H9 (cell line): ENCODE results near the gene PLEKHA1. TPM values are rescaled to one million over a fixed set of nuclear protein-coding genes. Genes with fewer than 3 reads are reported as not detected.

Experiments
- DNase-seq: peaks from one replicate; pipeline ENCODE4 v3.0.0-alpha.2; 2017
- H2AFZ ChIP-seq: one replicate; pipeline ENCODE4 v1.6.1; 2013; ENCODE audit warnings: mild to moderate bottlenecking, low read length, control low read depth, moderate library complexity
- H2AK5ac ChIP-seq: 2 replicates; pipeline ENCODE4 v1.6.1; 2013; ENCODE audit warnings: low read length, control low read depth, mixed read lengths; ENCODE audit not compliant: insufficient read length
- H2BK120ac ChIP-seq: one replicate; pipeline ENCODE4 v1.6.1; 2013; ENCODE audit warnings: low read depth, mild to moderate bottlenecking, low read length, control low read depth, inconsistent platforms; ENCODE audit not compliant: poor library complexity, severe bottlenecking
- H2BK12ac ChIP-seq: 2 replicates; pipeline ENCODE4 v1.6.1; 2013; ENCODE audit warnings: low read length, control low read depth, mixed read lengths, low read depth; ENCODE audit not compliant: insufficient read length
- H2BK15ac ChIP-seq: 2 replicates; pipeline ENCODE4 v1.6.1; 2013; ENCODE audit warnings: low read depth, low read length, control low read depth
- H2BK20ac ChIP-seq: one replicate; pipeline ENCODE4 v1.6.1; 2013; ENCODE audit warnings: low read depth, mild to moderate bottlenecking, low read length, control low read depth, inconsistent platforms; ENCODE audit not compliant: poor library complexity, severe bottlenecking
- H2BK5ac ChIP-seq: 2 replicates; pipeline ENCODE4 v1.6.1; 2013; ENCODE audit warnings: low read length, control low read depth, mixed read lengths; ENCODE audit not compliant: insufficient read length
- H3K14ac ChIP-seq: 2 replicates; pipeline ENCODE4 v1.6.1; 2013; ENCODE audit warnings: low read length, control low read depth; ENCODE audit not compliant: insufficient read depth
- H3K18ac ChIP-seq: 2 replicates; pipeline ENCODE4 v1.6.1; 2013; ENCODE audit warnings: low read depth, mild to moderate bottlenecking, mixed read lengths, low read length, control low read depth; ENCODE audit not compliant: insufficient read length
- H3K23ac ChIP-seq: 2 replicates; pipeline ENCODE4 v1.6.1; 2013; ENCODE audit warnings: low read length, control low read depth, mixed read lengths, low read depth; ENCODE audit not compliant: insufficient read length
- H3K23me2 ChIP-seq: 2 replicates; pipeline ENCODE4 v1.6.1; 2013; ENCODE audit warnings: low read depth, mild to moderate bottlenecking, mixed read lengths, low read length, control low read depth; ENCODE audit not compliant: insufficient read length, poor library complexity, severe bottlenecking
- H3K27ac ChIP-seq: 2 replicates; pipeline ENCODE4 v1.5.1; 2013; ENCODE audit warnings: low read length, control low read depth, mixed read lengths, low read depth; ENCODE audit not compliant: insufficient read length
- H3K27me3 ChIP-seq: 2 replicates; pipeline ENCODE4 v1.6.1; 2013; ENCODE audit warnings: low read length, control low read depth, inconsistent platforms; ENCODE audit not compliant: insufficient read depth
- H3K4ac ChIP-seq: 2 replicates; pipeline ENCODE4 v1.6.1; 2013; ENCODE audit warnings: low read depth, mild to moderate bottlenecking, control low read depth, inconsistent platforms, low read length, moderate library complexity
- H3K4me1 ChIP-seq: 2 replicates; pipeline ENCODE4 v1.6.1; 2013; ENCODE audit warnings: low read length, control low read depth, inconsistent platforms; ENCODE audit not compliant: insufficient read depth
- H3K4me2 ChIP-seq: 2 replicates; pipeline ENCODE4 v1.6.1; 2013; ENCODE audit warnings: low read length, control low read depth, mixed read lengths; ENCODE audit not compliant: insufficient read length, insufficient read depth
- H3K56ac ChIP-seq: 2 replicates; pipeline ENCODE4 v1.6.1; 2013; ENCODE audit warnings: low read depth, mild to moderate bottlenecking, mixed read lengths, low read length, control low read depth; ENCODE audit not compliant: insufficient read length
- H3K79me1 ChIP-seq: 2 replicates; pipeline ENCODE4 v1.6.1; 2013; ENCODE audit warnings: low read depth, mild to moderate bottlenecking, moderate library complexity, low read length, control low read depth, inconsistent platforms; ENCODE audit not compliant: insufficient read depth, poor library complexity, severe bottlenecking
- H3K79me2 ChIP-seq: 2 replicates; pipeline ENCODE4 v1.6.1; 2013; ENCODE audit warnings: low read length, control low read depth, inconsistent platforms; ENCODE audit not compliant: insufficient read depth
- H3K9ac ChIP-seq: 2 replicates; pipeline ENCODE4 v1.6.1; 2013; ENCODE audit warnings: low read length, control low read depth, mixed read lengths; ENCODE audit not compliant: insufficient read length; ENCODE audit errors: extremely low read depth
- H3K9me3 ChIP-seq: one replicate; pipeline ENCODE4 v1.6.1; 2013; ENCODE audit warnings: low read depth, low read length, inconsistent platforms; ENCODE audit not compliant: control insufficient read depth
- H3T11ph ChIP-seq: one replicate; pipeline ENCODE4 v1.6.1; 2013; ENCODE audit warnings: mild to moderate bottlenecking, low read length, control low read depth, inconsistent platforms
- H4K20me1 ChIP-seq: one replicate; pipeline ENCODE4 v1.6.1; 2013; ENCODE audit not compliant: control insufficient read depth, insufficient read length, insufficient read depth
- H4K5ac ChIP-seq: 2 replicates; pipeline ENCODE4 v1.6.1; 2013; ENCODE audit warnings: low read depth, mild to moderate bottlenecking, mixed read lengths, low read length, control low read depth; ENCODE audit not compliant: insufficient read length
- H4K8ac ChIP-seq: replicated peaks from 2 replicates; pipeline ENCODE4 v1.6.1; 2013; ENCODE audit warnings: low read length, control low read depth, mixed read lengths, low read depth; ENCODE audit not compliant: insufficient read length
- H4K91ac ChIP-seq: 2 replicates; pipeline ENCODE4 v1.6.1; 2013; ENCODE audit warnings: low read depth, mild to moderate bottlenecking, moderate library complexity, mixed read lengths, low read length, control low read depth; ENCODE audit not compliant: insufficient read length
- H3K27ac Mint-ChIP-seq, 3 experiments: 2 replicates in 2 of 3; 3 replicates in 1 of 3; pipeline ENCODE4 v1.8.0; 2020 to 2021; ENCODE audit warnings: mixed read lengths in 3 of 3, mild to moderate bottlenecking in 1 of 3, moderate library complexity in 1 of 3
- H3K27me3 Mint-ChIP-seq: 2 replicates; pipeline ENCODE4 v1.8.0; 2021; ENCODE audit warnings: low read depth, mild to moderate bottlenecking, moderate library complexity, mixed read lengths
- H3K36me3 Mint-ChIP-seq, 3 experiments: 2 replicates in 2 of 3; 3 replicates in 1 of 3; pipeline ENCODE4 v1.8.0; 2020 to 2021; ENCODE audit warnings: low read depth in 3 of 3, mixed read lengths in 3 of 3; ENCODE audit not compliant: insufficient read depth in 1 of 3
- H3K4me1 Mint-ChIP-seq, 2 experiments: 2 replicates each; pipeline ENCODE4 v1.8.0; 2020; ENCODE audit warnings: mixed read lengths in 2 of 2
- H3K4me3 Mint-ChIP-seq, 2 experiments: 2 replicates in 1 of 2; 3 replicates in 1 of 2; pipeline ENCODE4 v1.8.0; 2020 to 2021; ENCODE audit warnings: mild to moderate bottlenecking in 2 of 2, mixed read lengths in 2 of 2, moderate library complexity in 1 of 2
- H3K9me3 Mint-ChIP-seq, 2 experiments: 2 replicates in 1 of 2; 3 replicates in 1 of 2; pipeline ENCODE4 v1.8.0; 2020; ENCODE audit warnings: mild to moderate bottlenecking in 2 of 2, mixed read lengths in 2 of 2, moderate library complexity in 1 of 2
- total RNA-seq: library from RNA; stranded (reverse); gene quantifications from 2 replicates; pipeline ENCODE4 v1.2.1, GENCODE V29; 2021
- TF ChIP-seq, protein P1 (sequence below): fragments of 200-600 bp; sonication (generic); conservative IDR thresholded peaks from 3 replicates; pipeline ENCODE4 v1.8.0; 2021; ENCODE audit warnings: antibody characterized with exemption, mild to moderate bottlenecking

Gene PLEKHA1
- total RNA-seq, 1 experiment from 2014 or later: 32.7 TPM

DNA sequence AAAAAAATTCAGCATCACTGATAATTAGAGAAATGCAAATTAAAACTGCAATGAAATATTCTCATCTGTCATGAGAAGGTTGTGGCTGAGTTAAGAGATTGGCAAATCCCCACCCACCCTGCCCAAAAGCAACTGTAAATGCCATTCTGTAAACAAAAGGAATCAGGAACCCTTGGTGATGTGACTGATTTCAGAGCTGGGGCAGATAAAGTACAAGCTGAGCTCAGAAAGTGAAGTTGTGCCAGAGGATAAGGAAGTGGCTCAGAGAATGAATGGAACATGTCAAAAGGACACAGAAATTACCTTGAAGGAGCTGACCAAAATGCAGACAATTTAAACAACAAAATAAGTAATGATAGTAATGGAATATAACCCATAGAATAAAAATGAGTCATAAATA lies 47.2 kb downstream of the PLEKHA1 start:
- no peak overlapping the region for H4K91ac ChIP-seq
- H3K18ac ChIP-seq: no peak overlapping the region
- Mint-ChIP-seq H3K4me3 (no peak overlapping the region), H3K27ac (no peak overlapping the region), H3K4me1 (peaks cover 8 to 12% of the 10 kb centered on the region in 2 experiments; a peak in 3 of 4 replicates), H3K27me3 (no peaks in the 10 kb centered on the region), H3K36me3 (peaks cover 3 to 33% (median 10%) of the 10 kb centered on the region in 3 experiments; a peak in 6 of 7 replicates), H3K9me3 (no peaks in the 10 kb centered on the region)
- no peak overlapping the region for H3K4ac ChIP-seq
- no peak overlapping the region for H2BK15ac ChIP-seq
- H3K79me1 ChIP-seq: no peaks in the 10 kb centered on the region
- H3K23ac ChIP-seq: no peak overlapping the region
- H2BK20ac ChIP-seq: no peak overlapping the region
- no peaks in the 10 kb centered on the region for H3K23me2 ChIP-seq
- no peak overlapping the region for H3K27ac ChIP-seq
- H3T11ph ChIP-seq: no peak overlapping the region
- no peak overlapping the region for H3K14ac ChIP-seq
- DNase-seq: no peak
- H2AFZ ChIP-seq: no peak overlapping the region
- H4K20me1 ChIP-seq: no peaks in the 10 kb centered on the region
- H2BK12ac ChIP-seq: no peak overlapping the region
- no peak overlapping the region for H3K56ac ChIP-seq
- no peak overlapping the region for H2BK5ac ChIP-seq
- H3K9me3 ChIP-seq: no peaks in the 10 kb centered on the region
- H2AK5ac ChIP-seq: no peak overlapping the region
- no peak overlapping the region for H4K8ac ChIP-seq
- H2BK120ac ChIP-seq: no peak overlapping the region
- no peak overlapping the region for H4K5ac ChIP-seq
- peaks cover 2% of the 10 kb centered on the region; the same call in 1 of the 2 replicates for H3K4me1 ChIP-seq
- H3K4me2 ChIP-seq: no peak overlapping the region
- no peak overlapping the region for H3K9ac ChIP-seq
- H3K79me2 ChIP-seq: no peaks in the 10 kb centered on the region
- no peaks in the 10 kb centered on the region for H3K27me3 ChIP-seq
- TF ChIP-seq, protein P1, sequence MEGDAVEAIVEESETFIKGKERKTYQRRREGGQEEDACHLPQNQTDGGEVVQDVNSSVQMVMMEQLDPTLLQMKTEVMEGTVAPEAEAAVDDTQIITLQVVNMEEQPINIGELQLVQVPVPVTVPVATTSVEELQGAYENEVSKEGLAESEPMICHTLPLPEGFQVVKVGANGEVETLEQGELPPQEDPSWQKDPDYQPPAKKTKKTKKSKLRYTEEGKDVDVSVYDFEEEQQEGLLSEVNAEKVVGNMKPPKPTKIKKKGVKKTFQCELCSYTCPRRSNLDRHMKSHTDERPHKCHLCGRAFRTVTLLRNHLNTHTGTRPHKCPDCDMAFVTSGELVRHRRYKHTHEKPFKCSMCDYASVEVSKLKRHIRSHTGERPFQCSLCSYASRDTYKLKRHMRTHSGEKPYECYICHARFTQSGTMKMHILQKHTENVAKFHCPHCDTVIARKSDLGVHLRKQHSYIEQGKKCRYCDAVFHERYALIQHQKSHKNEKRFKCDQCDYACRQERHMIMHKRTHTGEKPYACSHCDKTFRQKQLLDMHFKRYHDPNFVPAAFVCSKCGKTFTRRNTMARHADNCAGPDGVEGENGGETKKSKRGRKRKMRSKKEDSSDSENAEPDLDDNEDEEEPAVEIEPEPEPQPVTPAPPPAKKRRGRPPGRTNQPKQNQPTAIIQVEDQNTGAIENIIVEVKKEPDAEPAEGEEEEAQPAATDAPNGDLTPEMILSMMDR: no peak
